GM21825 (cell line): ENCODE results near the gene PLA2G12A.
"Not testable (repeated sequence)": the region's sequence is repeated elsewhere in the genome, so short reads cannot be mapped to it uniquely, and the experiment has no call there.

ENCODE experiments used
- ATAC-seq: cut with Tn5 transposase; IDR thresholded peaks from one replicate; pipeline ENCODE4 v1.9.1; 2021; ENCODE audit warnings: mild to moderate bottlenecking, moderate library complexity; ENCODE audit not compliant: unreplicated experiment

PLA2G12A gene

GRCh38 chr4:109682875-109683274, 47.0 kb downstream of the PLA2G12A start:
- ATAC-seq: no peak

- ATAC-seq: not testable (repeated sequence)
These were observed 50.9 kb downstream of the PLA2G12A start for GRCh38 chr4:109678925-109679324.

GRCh38 chr4:109678472-109678871, 51.4 kb downstream of the PLA2G12A start:
- ATAC-seq: not testable (repeated sequence)

GRCh38 chr4:109676886-109677285, 53.0 kb downstream of the PLA2G12A start:
- ATAC-seq: no peak

- no peak for ATAC-seq
These were observed 54.0 kb downstream of the PLA2G12A start for GRCh38 chr4:109675843-109676242.

- ATAC-seq: no peak
These were observed 54.7 kb downstream of the PLA2G12A start for GRCh38 chr4:109675181-109675580.

- ATAC-seq: no peak
These were observed 56.6 kb downstream of the PLA2G12A start for GRCh38 chr4:109673303-109673702.

GRCh38 chr4:109672169-109672930, 57.5 kb downstream of the PLA2G12A start:
- no peak for ATAC-seq

GRCh38 chr4:109671350-109671749, 58.5 kb downstream of the PLA2G12A start:
- no peak for ATAC-seq

GRCh38 chr4:109665783-109666485, 63.9 kb downstream of the PLA2G12A start:
- ATAC-seq: no peak

GRCh38 chr4:109662771-109663170, 67.1 kb downstream of the PLA2G12A start:
- no peak for ATAC-seq

GRCh38 chr4:109662116-109662515, 67.8 kb downstream of the PLA2G12A start:
- ATAC-seq: no peak
